Progenitor cell of endocrine pancreas (in vitro differentiated cells): ENCODE measurements around the gene ORC3. TPM values are rescaled to one million over a fixed set of nuclear protein-coding genes. Genes with fewer than 3 reads are reported as not detected.
"Not testable (repeated sequence)": the region's sequence is repeated elsewhere in the genome, so short reads cannot be mapped to it uniquely, and the experiment has no call there.

Source experiments
- DNase-seq: peaks from one replicate; pipeline ENCODE4 v3.0.0; 2021; ENCODE audit warnings: low spot score; ENCODE audit not compliant: unreplicated experiment
- H3K27ac Mint-ChIP-seq: 2 replicates; pipeline ENCODE4 v1.8.0; 2021; ENCODE audit warnings: mild to moderate bottlenecking, moderate library complexity, mixed read lengths
- H3K27me3 Mint-ChIP-seq: 2 replicates; pipeline ENCODE4 v1.8.0; 2021; ENCODE audit warnings: mixed read lengths
- H3K36me3 Mint-ChIP-seq: 2 replicates; pipeline ENCODE4 v1.8.0; 2022; ENCODE audit warnings: mixed read lengths; ENCODE audit not compliant: insufficient read depth
- H3K4me1 Mint-ChIP-seq: 2 replicates; pipeline ENCODE4 v1.8.0; 2021; ENCODE audit warnings: low read depth, mixed read lengths
- H3K4me3 Mint-ChIP-seq: 2 replicates; pipeline ENCODE4 v1.8.0; 2021; ENCODE audit warnings: low read depth, mild to moderate bottlenecking, moderate library complexity, mixed read lengths
- H3K9me3 Mint-ChIP-seq: 2 replicates; pipeline ENCODE4 v1.8.0; 2021; ENCODE audit warnings: low read depth, mixed read lengths
- total RNA-seq: library from RNA; stranded (reverse); gene quantifications from 2 replicates; pipeline ENCODE4 v1.2.1, GENCODE V29; 2021
- TF ChIP-seq, protein P1 (sequence below): fragments of 200-600 bp; sonication (generic); IDR thresholded peaks from one replicate; pipeline ENCODE4 v1.5.0; 2021; ENCODE audit warnings: antibody characterized with exemption, mild to moderate bottlenecking; ENCODE audit not compliant: unreplicated experiment

Gene ORC3
- total RNA-seq, 1 donor from 2014 or later: 31.6 TPM

DNA sequence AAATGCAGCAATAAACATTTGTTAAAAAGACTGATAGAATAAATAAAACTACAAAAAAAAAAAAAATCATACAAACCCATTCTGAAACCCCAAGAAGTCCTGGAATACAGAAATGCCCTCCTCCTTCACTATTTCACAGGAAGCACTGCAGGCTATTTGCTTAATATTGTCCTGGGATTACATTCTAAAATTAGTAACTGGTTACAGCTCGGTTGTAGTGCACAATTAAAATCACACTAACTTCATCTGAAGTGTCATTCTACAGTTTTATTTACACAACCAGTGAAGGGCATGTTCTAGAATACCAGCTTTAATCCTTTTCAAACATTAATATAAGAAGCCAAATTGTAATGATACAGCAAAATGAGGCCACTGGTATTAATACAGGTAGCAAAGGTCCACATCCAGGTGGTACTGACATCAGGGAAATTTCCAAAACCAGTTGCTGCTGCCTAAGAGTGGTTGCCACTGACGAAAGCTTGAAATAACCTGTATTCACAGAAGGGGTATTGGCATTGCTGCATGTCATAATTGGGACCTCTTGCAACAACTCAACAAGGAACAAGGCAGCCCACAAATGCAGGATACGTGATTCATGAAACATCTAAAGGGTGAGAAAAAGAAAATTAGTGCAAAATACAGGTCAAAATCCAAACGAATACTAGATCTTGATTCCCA is 85.2 kb downstream of the ORC3 start:
- no peak for DNase-seq
- Mint-ChIP-seq H3K4me1 (peaks cover 6% of the 10 kb centered on the region), H3K27me3 (no peaks in the 10 kb centered on the region), H3K9me3 (no peaks in the 10 kb centered on the region), H3K4me3 (no peak overlapping the region), H3K27ac (no peak overlapping the region), H3K36me3 (peaks cover 39% of the 10 kb centered on the region)
- TF ChIP-seq, protein P1, sequence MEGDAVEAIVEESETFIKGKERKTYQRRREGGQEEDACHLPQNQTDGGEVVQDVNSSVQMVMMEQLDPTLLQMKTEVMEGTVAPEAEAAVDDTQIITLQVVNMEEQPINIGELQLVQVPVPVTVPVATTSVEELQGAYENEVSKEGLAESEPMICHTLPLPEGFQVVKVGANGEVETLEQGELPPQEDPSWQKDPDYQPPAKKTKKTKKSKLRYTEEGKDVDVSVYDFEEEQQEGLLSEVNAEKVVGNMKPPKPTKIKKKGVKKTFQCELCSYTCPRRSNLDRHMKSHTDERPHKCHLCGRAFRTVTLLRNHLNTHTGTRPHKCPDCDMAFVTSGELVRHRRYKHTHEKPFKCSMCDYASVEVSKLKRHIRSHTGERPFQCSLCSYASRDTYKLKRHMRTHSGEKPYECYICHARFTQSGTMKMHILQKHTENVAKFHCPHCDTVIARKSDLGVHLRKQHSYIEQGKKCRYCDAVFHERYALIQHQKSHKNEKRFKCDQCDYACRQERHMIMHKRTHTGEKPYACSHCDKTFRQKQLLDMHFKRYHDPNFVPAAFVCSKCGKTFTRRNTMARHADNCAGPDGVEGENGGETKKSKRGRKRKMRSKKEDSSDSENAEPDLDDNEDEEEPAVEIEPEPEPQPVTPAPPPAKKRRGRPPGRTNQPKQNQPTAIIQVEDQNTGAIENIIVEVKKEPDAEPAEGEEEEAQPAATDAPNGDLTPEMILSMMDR: no peak

DNA sequence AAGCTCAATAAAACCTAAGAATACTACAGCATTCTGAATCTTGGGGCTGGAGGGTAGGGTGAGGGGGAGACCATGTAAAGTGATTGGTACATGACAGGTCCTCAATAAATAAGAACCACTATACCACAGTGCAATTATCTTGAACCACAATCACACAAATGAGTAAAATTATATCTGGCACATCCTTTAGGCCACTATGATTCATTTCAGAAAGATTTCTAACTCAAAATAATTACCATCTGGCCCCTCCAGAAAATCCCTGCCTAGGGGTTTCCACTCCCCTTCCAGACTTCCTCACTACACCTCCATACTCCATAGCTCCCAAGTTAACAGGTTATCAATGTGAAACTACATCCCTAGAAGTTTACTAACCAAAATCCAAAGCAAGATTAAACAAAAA is 92.4 kb downstream of the ORC3 start:
- Mint-ChIP-seq H3K27me3 (no peaks in the 10 kb centered on the region), H3K36me3 (peaks cover 21% of the 10 kb centered on the region), H3K4me3 (no peak overlapping the region), H3K4me1 (peaks cover 26% of the 10 kb centered on the region), H3K27ac (no peak overlapping the region), H3K9me3 (peaks cover 3% of the 10 kb centered on the region)
- TF ChIP-seq, protein P1: no peak
- no peak for DNase-seq

DNA sequence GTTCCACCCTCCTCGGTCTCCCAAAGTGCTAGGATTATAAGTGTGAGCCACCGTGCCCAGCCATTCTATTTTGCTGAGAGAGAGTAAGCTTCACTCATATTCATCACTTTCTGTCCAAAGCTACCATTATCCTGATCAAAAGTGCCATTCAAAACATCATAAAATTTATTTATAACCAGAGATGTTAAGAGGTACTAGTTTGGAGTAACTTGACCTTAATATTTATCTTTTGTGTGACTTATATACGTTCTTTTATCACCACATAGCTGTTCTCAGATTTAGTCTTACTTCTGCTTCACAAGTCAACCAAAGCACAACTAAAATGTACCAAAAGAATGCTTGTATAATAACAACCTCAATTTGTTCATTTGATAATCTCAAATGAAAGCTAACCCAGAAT is 94.0 kb downstream of the ORC3 start:
- peaks cover 12% of the 10 kb centered on the region for H3K36me3 Mint-ChIP-seq
- no peak overlapping the region for H3K4me3 Mint-ChIP-seq
- no peaks in the 10 kb centered on the region for H3K27me3 Mint-ChIP-seq
- H3K4me1 Mint-ChIP-seq: peaks cover 26% of the 10 kb centered on the region
- DNase-seq: no peak
- TF ChIP-seq, protein P1: no peak
- H3K27ac Mint-ChIP-seq: no peak overlapping the region
- peaks cover 3% of the 10 kb centered on the region for H3K9me3 Mint-ChIP-seq

DNA sequence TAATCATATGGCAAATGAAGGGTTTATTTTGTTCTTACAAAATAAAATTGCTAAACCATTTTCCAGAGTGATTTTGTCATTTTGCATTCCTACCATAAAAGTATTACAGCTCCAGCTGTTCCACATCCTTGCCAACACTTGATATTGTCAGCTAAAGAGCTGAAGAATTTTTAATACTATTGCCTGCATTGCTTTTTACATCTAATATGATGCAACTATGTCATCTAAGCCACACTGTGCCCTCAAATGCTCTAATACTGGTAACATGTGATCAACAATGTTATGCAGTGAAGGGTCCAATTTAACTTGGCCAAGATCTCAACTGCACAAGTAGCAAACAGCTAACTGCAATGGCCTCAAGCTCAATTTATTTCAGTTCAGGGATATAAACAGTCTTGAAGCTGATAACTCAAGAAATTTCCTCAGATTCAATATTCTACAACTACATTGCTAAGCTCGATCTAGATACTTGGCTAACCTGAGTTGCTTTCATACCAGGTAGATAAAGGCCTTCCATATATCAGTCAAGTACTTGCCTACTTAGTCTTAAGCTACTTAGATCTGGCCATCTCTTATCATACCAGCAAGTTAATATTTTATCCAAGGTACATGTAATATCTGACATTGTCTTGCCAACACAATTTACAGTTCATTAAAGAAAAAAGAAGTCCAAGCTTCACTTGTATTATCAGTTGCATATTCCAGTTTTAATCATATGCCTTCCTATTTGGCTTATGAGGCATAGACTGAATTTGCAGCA is 95.1 kb downstream of the ORC3 start:
- Mint-ChIP-seq H3K36me3 (peaks cover 6% of the 10 kb centered on the region), H3K27ac (peak overlapping the region; percentile 6), H3K4me1 (peaks cover 25% of the 10 kb centered on the region), H3K4me3 (no peak overlapping the region), H3K27me3 (no peaks in the 10 kb centered on the region), H3K9me3 (peaks cover 3% of the 10 kb centered on the region)
- TF ChIP-seq, protein P1: no peak
- DNase-seq: no peak

DNA sequence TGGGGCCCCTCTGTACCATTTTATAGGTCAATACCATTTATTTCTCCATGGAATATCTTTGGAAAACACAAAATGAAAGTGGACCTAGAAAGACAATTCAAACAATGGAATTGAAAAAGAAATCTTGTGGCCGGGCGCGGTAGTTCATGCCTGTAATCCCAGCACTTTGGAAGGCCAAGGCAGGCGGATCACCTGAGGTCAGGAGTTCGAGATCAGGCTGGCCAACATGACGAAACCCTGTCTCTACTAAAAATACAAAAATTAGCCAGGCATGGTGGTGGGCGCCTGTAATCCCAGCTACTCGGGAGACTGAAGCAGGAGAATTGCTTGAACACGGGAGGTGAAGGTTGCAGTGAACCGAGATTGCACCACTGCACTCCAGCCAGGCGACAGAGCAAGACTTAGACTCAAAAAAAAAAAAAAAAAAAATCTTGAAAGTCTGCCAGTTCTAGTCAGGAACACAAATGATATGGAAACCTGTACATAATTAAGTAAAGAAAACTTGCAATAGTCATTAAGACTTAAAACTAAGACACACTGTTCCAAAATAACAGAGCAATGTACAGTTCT is 96.8 kb downstream of the ORC3 start:
- not testable (repeated sequence) for H3K36me3 Mint-ChIP-seq, H3K4me3 Mint-ChIP-seq, H3K9me3 Mint-ChIP-seq, H3K27me3 Mint-ChIP-seq, DNase-seq
- H3K4me1 Mint-ChIP-seq: peaks cover 25% of the 10 kb centered on the region
- H3K27ac Mint-ChIP-seq: peak overlapping the region; percentile 76
